HG03196 (cell line): ENCODE data around the gene CARNS1.

Experiments
- ATAC-seq: cut with Tn5 transposase; IDR thresholded peaks from one replicate; pipeline ENCODE4 v1.9.1; 2021; ENCODE audit not compliant: unreplicated experiment

Gene CARNS1

DNA sequence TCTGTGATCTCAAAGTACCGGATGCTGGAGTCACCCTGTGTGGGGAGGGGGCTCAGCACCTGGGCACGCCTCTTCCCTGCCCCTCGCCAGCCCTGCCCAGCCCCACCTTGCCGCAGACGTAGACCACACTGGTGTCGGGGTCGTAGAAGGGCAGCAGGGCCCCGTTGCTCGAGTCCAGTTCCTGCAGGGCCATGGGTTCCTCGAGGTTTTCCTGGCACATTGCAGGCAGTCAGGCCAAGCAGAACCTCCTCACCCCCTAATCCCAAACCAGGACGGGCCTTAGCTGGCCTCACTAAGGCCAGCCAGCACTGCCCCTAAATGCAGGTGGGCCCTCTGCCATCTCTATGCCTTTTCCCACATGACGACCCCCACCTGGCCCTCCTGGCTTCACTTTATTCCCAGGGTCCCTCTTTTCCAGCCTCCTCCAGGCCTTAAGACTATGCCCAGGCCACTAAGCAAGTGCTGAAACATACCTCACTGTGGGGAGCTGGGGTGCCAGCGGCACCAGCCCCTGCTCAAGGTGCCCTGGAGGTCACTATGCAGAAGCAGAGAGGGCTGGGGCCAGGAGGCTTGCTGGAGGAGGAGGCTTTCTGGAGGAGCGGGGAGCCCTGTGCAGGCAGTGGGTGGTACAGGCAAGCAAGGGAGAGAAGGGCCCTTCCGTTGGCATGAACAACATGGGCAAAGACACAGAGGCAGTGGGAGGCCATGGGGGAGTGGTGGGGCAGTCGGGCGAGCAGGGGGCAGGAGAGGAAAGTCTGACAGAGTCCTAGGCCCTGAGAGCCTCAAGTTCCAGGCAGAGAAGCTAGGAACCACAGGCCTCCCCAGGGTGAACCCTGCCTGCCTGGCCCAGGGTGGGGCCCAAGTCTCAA, 25.0 kb downstream of the CARNS1 start:
- no peak for ATAC-seq

- no peak for ATAC-seq
These were observed 25.7 kb downstream of the CARNS1 start for GRCh38 chr11:67441098-67441563.

- ATAC-seq, result no peak
These were observed 26.4 kb downstream of the CARNS1 start for GRCh38 chr11:67441731-67442351.

- no peak for ATAC-seq
These were observed 27.3 kb downstream of the CARNS1 start for GRCh38 chr11:67442504-67443404.

DNA sequence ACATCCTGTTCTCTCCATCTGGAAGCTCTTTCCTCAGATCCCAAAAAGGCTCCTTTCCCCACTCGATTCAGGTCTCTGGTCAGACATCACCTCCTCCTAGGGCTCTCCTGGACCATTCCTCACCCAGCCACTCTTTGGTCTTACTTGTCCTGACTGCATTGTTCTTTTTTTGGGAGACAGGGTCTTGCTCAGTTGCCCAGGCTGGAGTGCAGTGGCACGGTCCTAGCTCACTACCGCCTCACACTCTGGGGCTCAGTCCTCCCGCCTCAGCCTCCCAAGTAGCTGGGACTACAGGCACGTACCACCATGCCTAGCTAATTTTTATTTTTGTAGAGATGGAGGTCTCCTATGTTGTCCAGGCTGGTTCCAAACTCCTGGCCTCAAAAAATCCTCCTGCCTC, 30.0 kb downstream of the CARNS1 start:
- ATAC-seq, result no peak

GRCh38 chr11:67448220-67448609, 32.7 kb downstream of the CARNS1 start:
- no peak for ATAC-seq

- ATAC-seq, result no peak
These were observed 33.8 kb downstream of the CARNS1 start for GRCh38 chr11:67449116-67449844.

- no peak for ATAC-seq
These were observed 35.5 kb downstream of the CARNS1 start for GRCh38 chr11:67450796-67451657.

GRCh38 chr11:67451658-67451976, 36.1 kb downstream of the CARNS1 start:
- ATAC-seq, result no peak

DNA sequence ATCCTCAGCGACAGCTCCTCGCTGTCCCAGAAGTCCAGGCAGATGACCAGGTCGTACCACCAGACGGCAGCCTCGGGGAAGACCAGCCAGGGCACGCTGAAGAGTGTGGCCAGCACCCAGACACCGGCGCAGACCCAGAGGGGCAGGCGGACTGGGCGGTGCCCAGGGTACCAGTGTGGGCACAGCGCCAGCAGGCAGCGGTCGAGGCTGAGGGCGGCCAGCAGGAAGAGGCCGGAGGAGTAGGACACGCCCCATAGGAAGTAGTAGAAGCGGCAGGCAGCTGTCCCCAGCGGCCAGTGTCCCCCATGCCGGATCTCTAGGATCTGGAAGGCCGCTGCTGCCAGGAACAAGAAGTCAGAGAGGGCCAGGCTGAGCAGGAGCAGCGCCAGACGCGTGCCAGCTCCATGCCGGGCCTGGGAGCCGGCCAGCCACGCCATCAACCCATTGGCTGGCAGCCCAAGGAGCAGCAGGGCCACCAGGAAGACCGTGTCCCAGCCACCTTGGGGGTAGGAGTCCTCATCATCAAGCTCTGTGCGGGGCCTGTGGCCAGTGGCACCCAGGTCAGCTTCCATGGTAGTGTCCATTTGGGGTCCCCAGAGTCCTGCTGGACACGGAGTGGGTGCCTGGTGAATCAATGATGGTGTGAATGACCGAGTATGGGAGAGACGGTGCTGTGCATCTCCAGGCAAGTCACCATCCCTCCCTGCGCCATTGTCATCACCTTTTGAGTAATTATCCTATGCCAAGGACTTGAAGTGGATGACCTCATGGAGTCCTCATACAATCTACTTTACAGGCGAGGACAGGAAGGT, 36.9 kb downstream of the CARNS1 start, which contains the start of gene GPR152:
TSS of gene GPR152 (minus strand) at position 589 of the 812 bp plus-strand sequence. CDS start at position 584, 5 bp downstream.
- ATAC-seq, result no peak

DNA sequence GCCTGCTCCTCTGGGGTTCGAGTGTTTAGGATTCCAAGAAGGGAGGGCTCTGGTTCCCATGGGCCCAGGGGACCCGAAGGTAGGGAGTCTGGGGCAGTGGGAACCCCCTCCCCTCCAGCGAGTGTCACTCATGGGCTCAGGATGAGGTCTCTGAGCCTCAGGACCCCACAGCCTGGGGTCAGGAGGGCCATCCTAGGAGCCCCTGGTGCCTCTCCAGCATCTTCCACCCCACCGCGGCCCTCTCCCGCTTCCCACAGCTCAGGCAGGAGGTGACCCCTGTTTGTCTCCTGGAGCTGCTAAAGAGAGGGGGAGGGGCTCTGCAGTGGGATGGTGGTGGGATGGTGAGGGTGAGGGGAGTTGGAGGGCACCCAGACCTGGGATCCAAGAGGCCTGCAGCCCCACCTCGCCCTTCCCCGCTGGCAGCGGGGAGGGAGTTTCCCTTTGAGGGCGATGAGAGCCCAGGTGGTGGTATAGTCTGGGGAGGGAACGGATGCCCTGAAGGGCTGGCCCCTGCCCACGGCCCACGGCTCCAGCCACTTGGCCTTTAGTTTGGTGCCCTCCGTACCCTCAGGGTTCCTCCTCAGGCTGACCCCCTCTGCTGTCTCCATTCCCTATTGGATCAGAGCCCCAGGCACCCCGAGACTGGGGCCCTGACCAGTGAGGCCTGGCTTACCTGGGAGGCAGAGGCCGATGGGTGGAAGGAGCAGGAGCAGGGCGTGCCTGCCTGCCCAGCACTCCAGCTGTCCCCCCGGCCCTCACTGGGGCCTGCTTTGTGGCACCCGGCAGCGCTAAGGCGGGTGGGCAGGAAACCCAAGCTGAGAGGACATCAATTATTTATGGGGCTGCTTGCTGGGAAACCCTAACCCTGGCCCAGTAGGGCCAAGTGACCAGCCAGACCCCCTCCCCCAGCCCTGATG, 38.6 kb downstream of the CARNS1 start:
- ATAC-seq, result no peak

- ATAC-seq, result no peak
These were observed 39.6 kb downstream of the CARNS1 start, which contains the start of gene CABP4 for GRCh38 chr11:67455054-67455453. Gene CABP4 (plus strand): TSS chr11:67455354. CDS start chr11:67455424, 70 bp downstream.

GRCh38 chr11:67456068-67456705, 40.7 kb downstream of the CARNS1 start:
- no peak for ATAC-seq

DNA sequence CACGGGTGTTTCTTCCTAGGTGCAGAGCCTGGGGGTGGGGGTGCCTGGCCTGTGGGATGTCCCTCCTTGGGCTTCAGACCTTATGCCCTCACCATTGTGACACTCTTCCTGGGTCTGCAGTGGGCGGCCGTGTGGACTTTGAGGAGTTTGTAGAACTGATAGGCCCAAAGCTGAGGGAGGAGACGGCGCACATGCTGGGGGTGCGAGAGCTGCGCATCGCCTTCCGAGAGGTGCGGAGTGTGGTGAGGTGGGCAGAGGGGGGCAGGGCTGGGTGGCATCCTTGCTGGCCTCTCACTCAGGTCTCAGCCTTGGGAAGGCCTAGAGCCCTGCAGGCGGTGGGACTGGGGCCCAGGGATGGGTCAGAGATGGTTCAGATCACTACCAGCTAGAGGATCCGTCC, 42.0 kb downstream of the CARNS1 start:
- ATAC-seq, result no peak

DNA sequence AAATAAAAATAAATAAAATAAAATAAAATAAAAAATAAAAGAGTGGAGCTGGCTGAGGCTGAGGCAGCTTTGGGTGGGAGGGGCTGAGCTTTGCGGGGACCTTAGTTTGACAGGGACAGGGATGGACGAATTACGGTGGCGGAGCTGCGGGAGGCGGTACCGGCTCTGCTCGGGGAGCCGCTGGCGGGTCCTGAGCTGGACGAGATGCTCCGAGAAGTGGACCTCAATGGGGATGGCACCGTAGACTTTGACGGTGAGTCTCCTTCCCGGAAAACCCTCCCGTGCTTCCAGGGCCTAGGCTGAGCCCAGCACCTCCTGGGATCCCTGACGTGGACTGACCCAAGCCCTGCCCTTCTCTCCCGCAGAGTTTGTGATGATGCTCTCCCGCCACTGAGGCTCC, 42.8 kb downstream of the CARNS1 start:
- no peak for ATAC-seq

DNA sequence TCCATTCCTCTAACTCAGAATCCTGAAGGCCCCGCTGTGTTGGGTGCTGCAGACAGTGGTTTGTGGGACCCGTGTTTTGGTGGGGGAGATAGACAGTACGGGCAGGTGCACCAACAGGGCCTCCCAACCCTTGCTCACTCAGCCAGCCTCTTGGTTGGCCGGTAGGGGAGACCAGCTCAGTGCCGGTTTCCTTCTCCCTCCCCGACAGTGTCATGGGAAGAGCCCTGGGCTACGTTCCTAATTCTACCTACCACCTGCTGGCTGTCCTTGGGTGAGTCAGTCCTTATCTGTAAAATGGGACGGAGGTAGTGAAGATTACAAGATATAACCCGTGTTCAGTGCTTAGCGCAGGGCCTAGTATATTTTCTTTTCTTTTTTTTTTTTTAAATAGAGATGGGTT, 47.7 kb downstream of the CARNS1 start:
- ATAC-seq, result no peak

DNA sequence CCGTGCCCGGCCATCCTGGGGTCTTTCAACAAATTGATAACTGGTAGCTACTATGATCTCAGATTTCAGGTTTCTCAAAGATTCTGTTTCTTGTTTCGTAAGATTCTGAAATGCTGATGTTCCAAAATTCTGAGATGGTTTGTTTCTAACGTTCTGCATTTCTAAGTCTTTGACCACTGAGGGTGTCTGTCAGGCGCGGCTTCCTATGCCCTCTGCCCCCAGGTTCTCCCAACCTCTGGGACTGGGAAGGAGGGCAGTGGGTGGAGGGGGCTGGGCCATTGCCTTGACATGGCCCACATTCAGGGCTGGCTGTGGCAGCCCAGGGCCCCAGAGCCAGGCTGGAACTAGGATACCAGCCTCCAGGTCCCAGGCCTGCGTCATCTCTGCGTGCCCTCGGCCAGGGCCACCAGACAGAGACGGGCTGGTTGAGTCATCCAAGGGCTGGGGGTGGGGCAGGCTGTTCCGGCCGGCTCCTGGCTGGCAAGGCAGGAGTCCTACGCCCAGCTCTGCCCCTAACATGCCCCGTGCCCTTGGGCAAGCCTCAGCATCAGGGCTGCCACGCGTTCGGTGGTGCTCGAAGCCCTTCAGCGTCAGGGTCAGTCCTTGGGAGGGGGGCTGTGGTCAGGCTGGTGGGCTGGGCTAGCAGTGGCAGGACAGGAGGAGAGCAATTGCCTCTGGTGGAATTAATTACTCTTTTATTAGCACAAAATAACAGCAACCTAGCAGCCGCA, 48.4 kb downstream of the CARNS1 start:
- ATAC-seq, result no peak
